Loucy (cell line): ENCODE measurements around the gene C9orf72.

Experiments used
- H2AFZ ChIP-seq: fragments of 200-600 bp; sonication (generic); 2 replicates; pipeline ENCODE4 v1.6.0; 2016; ENCODE audit warnings: antibody characterized with exemption, mild to moderate bottlenecking, low read length, moderate library complexity
- H3F3A ChIP-seq: fragments of 200-600 bp; 2 replicates; pipeline ENCODE4 v1.6.0; 2016; ENCODE audit warnings: antibody characterized with exemption, low read depth, mild to moderate bottlenecking
- H3K27me3 ChIP-seq: fragments of 200-600 bp; sonication (generic); 2 replicates; pipeline ENCODE4 v1.6.1; 2014; ENCODE audit warnings: low read length, mild to moderate bottlenecking; ENCODE audit not compliant: insufficient read depth, poor library complexity, severe bottlenecking
- H3K36me3 ChIP-seq: fragments of 200-600 bp; sonication (generic); 2 replicates; pipeline ENCODE4 v1.6.1; 2016; ENCODE audit warnings: low read length; ENCODE audit not compliant: insufficient read depth
- H3K4me1 ChIP-seq: fragments of 200-600 bp; sonication (generic); 2 replicates; pipeline ENCODE4 v1.5.1; 2014; ENCODE audit warnings: low read length, mild to moderate bottlenecking; ENCODE audit not compliant: insufficient read depth, poor library complexity, severe bottlenecking
- H3K4me2 ChIP-seq: fragments of 200-600 bp; sonication (generic); 2 replicates; pipeline ENCODE4 v1.6.0; 2014; ENCODE audit warnings: antibody characterized with exemption, low read length, low read depth, mild to moderate bottlenecking; ENCODE audit not compliant: poor library complexity, severe bottlenecking
- H3K4me3 ChIP-seq: fragments of 200-600 bp; sonication (generic); 2 replicates; pipeline ENCODE4 v1.5.1; 2014; ENCODE audit warnings: low read length, mild to moderate bottlenecking, mixed read lengths; ENCODE audit not compliant: poor library complexity, severe bottlenecking
- H3K79me2 ChIP-seq: fragments of 200-600 bp; sonication (generic); 2 replicates; pipeline ENCODE4 v1.6.1; 2014; ENCODE audit warnings: low read length; ENCODE audit not compliant: insufficient read depth
- H3K9ac ChIP-seq: fragments of 200-600 bp; sonication (generic); 2 replicates; pipeline ENCODE4 v1.6.0; 2014; ENCODE audit warnings: mild to moderate bottlenecking, low read depth, low read length, moderate library complexity; ENCODE audit not compliant: poor library complexity, severe bottlenecking
- H3K9me2 ChIP-seq: fragments of 200-600 bp; sonication (generic); replicated peaks from 2 replicates; pipeline ENCODE4 v1.6.1; 2016; ENCODE audit warnings: low read depth, low read length, mixed read lengths
- H3K9me3 ChIP-seq: fragments of 200-600 bp; sonication (generic); 2 replicates; pipeline ENCODE4 v1.6.1; 2014; ENCODE audit warnings: mild to moderate bottlenecking, antibody characterized with exemption, low read length, low read depth; ENCODE audit not compliant: insufficient read depth
- H4K20me1 ChIP-seq: fragments of 200-600 bp; sonication (generic); 2 replicates; pipeline ENCODE4 v1.6.0; 2014; ENCODE audit warnings: antibody characterized with exemption, low read length, mild to moderate bottlenecking; ENCODE audit not compliant: insufficient read depth, poor library complexity, severe bottlenecking
- EZH2phosphoT487 ChIP-seq: fragments of 200-600 bp; IDR thresholded peaks from 2 replicates; pipeline ENCODE4 v1.6.1; 2018; ENCODE audit warnings: antibody characterized with exemption, mild to moderate bottlenecking, moderate library complexity, borderline replicate concordance
- TF ChIP-seq, protein P1 (sequence below): fragments of 200-600 bp; sonication (generic); conservative IDR thresholded peaks from 2 replicates; pipeline ENCODE4 v1.5.1; 2014; ENCODE audit warnings: mild to moderate bottlenecking, antibody characterized with exemption, low read length

Gene C9orf72

GRCh38 chr9:27534658-27535209 lies 38.5 kb downstream of the C9orf72 start:
- no peaks in the 10 kb centered on the region for H3K9me2 ChIP-seq
- H3K4me1 ChIP-seq: no peaks in the 10 kb centered on the region
- no peak for TF ChIP-seq EZH2phosphoT487
- TF ChIP-seq, protein P1, sequence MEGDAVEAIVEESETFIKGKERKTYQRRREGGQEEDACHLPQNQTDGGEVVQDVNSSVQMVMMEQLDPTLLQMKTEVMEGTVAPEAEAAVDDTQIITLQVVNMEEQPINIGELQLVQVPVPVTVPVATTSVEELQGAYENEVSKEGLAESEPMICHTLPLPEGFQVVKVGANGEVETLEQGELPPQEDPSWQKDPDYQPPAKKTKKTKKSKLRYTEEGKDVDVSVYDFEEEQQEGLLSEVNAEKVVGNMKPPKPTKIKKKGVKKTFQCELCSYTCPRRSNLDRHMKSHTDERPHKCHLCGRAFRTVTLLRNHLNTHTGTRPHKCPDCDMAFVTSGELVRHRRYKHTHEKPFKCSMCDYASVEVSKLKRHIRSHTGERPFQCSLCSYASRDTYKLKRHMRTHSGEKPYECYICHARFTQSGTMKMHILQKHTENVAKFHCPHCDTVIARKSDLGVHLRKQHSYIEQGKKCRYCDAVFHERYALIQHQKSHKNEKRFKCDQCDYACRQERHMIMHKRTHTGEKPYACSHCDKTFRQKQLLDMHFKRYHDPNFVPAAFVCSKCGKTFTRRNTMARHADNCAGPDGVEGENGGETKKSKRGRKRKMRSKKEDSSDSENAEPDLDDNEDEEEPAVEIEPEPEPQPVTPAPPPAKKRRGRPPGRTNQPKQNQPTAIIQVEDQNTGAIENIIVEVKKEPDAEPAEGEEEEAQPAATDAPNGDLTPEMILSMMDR: no peak
- no peaks in the 10 kb centered on the region for H3F3A ChIP-seq
- no peak overlapping the region for H3K9ac ChIP-seq
- H3K4me2 ChIP-seq: no peak overlapping the region
- no peak overlapping the region for H3K4me3 ChIP-seq
- H2AFZ ChIP-seq: no peak overlapping the region
- H3K36me3 ChIP-seq: no peaks in the 10 kb centered on the region
- no peaks in the 10 kb centered on the region for H3K27me3 ChIP-seq
- no peaks in the 10 kb centered on the region for H3K79me2 ChIP-seq
- H3K9me3 ChIP-seq: no peaks in the 10 kb centered on the region
- no peaks in the 10 kb centered on the region for H4K20me1 ChIP-seq

- H3K4me3 ChIP-seq: no peak overlapping the region
- H3K79me2 ChIP-seq: no peaks in the 10 kb centered on the region
- TF ChIP-seq, protein P1: no peak
- TF ChIP-seq EZH2phosphoT487: no peak
Measured at GRCh38 chr9:27534131-27534530, 39.1 kb downstream of the C9orf72 start.

GRCh38 chr9:27533311-27533710 lies 40.0 kb downstream of the C9orf72 start:
- H3K9ac ChIP-seq: no peak overlapping the region
- no peaks in the 10 kb centered on the region for H3K79me2 ChIP-seq
- H3K36me3 ChIP-seq: no peaks in the 10 kb centered on the region
- H3K9me3 ChIP-seq: no peaks in the 10 kb centered on the region
- no peaks in the 10 kb centered on the region for H3K9me2 ChIP-seq
- no peak overlapping the region for H3K4me3 ChIP-seq
- H3K27me3 ChIP-seq: peaks cover 10% of the 10 kb centered on the region
- no peak overlapping the region for H2AFZ ChIP-seq
- no peaks in the 10 kb centered on the region for H4K20me1 ChIP-seq
- no peaks in the 10 kb centered on the region for H3K4me1 ChIP-seq
- TF ChIP-seq, protein P1: no peak
- no peak for TF ChIP-seq EZH2phosphoT487
- H3K4me2 ChIP-seq: no peak overlapping the region
- H3F3A ChIP-seq: no peaks in the 10 kb centered on the region

More at GRCh38 chr9:27534131-27534530, 39.1 kb downstream of the C9orf72 start:
- Histone ChIP-seq H3K36me3 (no peaks in the 10 kb centered on the region), H2AFZ (no peak overlapping the region), H3K4me2 (no peak overlapping the region), H4K20me1 (no peaks in the 10 kb centered on the region), H3K9me3 (no peaks in the 10 kb centered on the region), H3K9ac (no peak overlapping the region), H3K27me3 (peaks cover 2% of the 10 kb centered on the region), H3F3A (no peaks in the 10 kb centered on the region), H3K9me2 (no peaks in the 10 kb centered on the region), H3K4me1 (no peaks in the 10 kb centered on the region)
